SHP77 treated with DMSO at 0.1 percent for 48 hours (cell line): ENCODE measurements around the gene ASXL1.
"Not testable (repeated sequence)": the region's sequence is repeated elsewhere in the genome, so short reads cannot be mapped to it uniquely, and the experiment has no call there.

Source experiments
- DNase-seq: peaks from one replicate; lab custom pipeline; 2025; lab: John Stamatoyannopoulos, UW

The ASXL1 gene

DNA sequence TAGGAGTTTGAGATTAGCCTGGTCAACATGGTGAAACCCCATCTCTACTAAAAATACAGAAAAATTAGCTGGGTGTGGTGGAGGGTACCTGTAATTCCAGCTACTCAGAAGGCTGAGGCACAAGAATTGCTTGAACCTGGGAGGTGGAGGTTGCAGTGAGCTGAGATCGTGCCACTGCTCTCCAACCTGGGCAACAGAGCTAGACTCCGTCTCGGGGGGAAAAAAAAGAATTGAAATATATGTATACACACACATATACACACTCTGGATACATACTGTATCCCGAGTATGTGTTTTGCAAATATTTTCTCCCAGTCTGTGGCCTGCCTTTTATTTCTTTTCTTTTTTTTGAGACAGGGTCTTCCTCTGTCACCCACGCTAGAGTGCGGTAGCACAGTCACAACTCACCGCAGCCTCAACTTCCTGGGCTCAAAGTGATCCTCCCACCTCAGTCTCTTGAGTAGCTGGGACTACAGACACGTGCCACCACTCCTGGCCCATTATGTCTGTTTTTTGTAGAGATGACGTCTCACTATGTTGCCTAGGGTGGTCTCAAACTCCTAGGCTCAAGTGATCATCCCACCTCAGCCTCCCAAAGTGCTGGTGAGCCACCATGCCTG, 49.1 kb downstream of the ASXL1 start:
- DNase-seq = not testable (repeated sequence)

DNA sequence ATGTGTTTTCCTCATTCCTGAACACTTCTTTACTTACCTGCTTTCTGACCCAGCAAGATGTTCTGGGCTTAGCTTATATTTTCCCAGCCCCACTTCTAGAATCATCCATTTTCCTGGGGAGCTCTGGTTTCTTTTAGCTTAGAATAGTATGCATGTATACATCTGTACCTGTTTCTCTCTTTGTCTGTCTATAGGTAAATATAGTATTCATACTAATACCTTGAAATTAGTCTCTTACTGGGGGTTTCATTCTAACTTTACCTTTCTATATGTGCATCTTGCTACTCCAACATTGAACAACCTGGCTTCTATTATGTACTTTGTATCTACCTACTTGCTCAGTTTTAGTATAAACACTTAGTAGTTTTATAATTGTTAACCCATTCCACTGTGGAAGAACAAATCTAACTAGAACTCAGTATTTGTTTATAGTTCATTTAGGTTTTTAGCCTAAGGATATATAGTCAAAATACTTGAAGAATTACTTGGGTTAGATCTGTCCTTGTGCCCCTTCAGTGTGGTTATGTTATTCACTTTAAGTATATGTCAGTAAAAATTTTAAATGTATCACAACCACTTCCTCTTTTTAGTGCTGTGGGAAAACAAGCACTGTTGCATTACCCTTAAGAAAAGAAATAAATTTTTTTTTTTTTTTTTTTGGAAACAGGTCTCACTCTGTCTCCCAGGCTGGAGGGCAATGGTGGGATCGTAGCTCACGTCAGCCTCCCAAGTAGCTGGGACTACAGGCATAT, 54.0 kb downstream of the ASXL1 start:
- DNase-seq = no peak

DNA sequence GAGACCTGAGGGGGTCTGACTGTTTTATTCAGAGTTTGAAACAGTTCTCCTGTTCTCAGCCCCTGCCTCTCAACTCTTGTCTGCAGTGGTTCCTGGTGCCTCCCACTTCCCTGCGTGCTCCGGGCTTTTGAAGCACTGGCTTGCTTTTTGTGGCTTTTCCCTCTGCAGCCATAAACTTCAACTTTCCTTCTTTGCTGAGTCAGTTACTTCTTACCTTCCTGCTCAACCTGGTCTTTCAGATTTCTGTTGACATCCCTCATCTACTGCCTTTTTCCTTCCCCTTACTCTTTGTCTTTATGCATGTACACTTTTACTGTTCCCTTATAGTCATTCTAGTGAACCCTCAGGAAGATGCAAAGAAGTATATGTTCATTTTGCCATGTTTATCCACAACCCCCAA, 57.4 kb downstream of the ASXL1 start:
- no peak for DNase-seq

DNA sequence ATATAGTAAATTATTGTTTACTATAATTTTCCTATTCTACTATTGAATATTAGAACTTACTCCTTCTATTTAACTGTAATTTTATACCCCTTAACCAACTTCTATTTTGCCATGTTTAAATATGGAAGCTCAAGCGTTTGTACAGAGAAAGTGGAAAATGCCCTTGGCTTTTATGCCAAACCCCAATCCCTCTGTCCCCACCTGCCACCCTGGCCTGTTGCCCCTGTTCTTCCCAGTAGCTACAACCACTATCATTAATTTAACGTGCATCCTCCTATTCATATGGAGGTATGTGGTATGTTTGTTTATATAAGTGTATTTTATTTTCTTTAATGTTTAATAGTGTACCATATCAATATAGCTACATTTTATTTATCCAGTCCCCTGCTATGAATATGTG, 58.1 kb downstream of the ASXL1 start:
- no peak for DNase-seq

DNA sequence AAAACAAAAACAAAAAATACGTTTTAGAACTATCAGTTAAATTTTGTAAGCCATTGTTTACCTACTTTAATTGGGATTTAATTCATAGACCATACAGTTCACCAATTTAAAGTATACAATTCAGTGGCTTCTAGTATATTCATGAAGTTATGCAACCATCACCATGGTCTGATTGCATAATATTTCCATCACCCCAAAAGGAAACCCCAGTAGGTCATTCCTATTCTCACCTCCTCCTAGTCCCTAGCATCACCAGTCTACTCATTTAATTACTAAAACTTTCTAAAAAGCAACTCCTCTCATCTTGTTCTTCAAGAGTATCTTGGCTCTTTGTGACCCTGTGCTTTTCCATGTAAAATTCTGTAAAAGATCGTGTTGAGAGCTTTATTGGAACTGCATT, 60.2 kb downstream of the ASXL1 start:
- DNase-seq = no peak

DNA sequence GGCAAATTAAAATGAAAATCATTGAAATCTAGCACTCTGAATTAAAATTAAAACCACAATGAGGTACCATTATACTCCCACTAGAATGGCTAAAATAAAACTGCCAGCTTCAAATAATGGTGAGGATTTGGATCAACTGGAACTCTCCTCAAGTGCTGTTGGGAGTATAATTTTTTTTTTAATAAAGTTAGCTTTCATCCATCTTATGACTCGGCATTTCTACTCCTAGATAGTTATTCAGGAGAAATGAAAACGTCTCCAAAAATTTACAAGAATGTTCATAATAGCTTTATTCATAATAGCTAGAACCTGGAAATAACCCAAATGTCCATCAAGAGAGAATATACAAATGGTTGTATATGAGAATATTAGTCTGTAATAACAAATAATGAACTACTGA, 63.2 kb downstream of the ASXL1 start:
- DNase-seq = no peak

DNA sequence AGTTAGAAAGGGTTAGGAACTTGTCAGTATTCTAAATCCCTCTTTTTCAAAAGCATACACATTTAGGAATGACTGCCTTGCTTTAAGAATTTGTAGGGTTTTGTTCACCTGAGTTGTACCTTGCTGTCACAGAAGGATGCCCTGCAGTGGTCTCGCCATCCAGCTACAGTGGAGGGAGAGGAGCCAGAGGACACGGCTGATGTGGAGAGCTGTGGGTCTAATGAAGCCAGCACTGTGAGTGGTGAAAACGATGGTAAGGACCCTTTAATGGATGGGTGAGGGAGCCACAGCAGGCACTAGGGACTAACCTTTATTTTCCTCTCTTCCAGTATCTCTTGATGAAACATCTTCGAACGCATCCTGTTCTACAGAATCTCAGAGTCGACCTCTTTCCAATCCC, 69.9 kb downstream of the ASXL1 start:
- DNase-seq = no peak

DNA sequence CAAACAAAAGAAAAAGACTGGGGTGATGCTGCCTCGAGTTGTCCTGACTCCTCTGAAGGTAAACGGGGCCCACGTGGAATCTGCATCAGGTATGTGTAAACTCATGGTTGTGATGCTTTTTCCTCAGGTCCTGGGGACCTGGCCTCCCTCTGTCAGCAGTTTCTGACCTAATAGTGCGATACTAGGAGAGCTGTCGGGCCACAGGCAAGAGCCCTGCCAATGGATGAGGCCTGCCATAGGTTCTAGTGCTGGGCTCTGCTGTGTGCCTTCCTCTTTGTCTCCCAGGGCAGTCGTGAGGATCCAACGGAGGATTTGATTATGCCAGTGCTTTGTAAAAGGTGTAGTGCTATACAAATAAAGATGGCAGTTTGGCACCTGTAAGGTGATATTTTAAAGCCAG, 71.2 kb downstream of the ASXL1 start:
- no peak for DNase-seq

DNA sequence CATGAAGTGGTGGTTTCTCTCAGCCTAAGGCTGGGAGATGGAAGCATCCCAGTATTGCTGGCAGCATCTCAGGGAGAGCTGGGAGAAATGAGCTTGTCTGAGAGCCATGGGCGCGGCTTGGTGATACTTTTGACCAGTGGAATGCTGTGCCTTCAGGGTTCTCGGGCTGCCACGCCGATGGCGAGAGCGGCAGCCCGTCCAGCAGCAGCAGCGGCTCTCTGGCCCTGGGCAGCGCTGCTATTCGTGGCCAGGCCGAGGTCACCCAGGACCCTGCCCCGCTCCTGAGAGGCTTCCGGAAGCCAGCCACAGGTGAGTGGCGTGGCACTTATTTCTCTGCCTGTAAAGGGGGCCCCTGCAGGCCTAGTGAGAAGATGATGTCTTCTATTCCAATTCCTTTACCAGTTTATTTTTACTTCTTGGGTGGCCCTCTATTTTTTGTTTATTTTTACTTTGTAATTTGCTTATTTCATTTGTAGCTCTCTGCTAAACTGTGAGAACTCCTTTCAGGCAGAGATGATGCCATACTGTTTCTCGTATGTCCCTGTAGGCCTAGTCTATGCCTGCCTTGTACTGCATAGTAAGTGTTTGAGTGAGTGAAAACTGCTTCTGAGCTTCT, 71.7 kb downstream of the ASXL1 start:
- DNase-seq = no peak

DNA sequence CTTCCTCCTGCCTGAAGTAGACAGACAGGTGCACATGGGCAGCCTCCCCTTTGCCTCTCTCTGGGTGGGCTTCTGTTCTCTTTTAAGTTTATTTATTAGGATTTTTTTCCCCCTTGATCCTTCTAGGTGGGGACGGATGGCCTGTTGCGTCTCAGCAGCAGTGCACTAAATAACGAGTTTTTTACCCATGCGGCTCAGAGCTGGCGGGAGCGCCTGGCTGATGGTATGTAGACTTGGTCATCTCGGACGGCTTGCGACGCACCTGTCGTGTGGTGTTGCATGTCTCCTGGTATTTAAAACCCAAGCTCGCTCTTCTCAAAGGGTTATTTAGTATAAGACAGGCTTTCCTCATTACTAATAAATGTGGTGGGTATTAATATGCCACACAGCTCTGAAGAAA, 73.3 kb downstream of the ASXL1 start:
- DNase-seq = no peak

DNA sequence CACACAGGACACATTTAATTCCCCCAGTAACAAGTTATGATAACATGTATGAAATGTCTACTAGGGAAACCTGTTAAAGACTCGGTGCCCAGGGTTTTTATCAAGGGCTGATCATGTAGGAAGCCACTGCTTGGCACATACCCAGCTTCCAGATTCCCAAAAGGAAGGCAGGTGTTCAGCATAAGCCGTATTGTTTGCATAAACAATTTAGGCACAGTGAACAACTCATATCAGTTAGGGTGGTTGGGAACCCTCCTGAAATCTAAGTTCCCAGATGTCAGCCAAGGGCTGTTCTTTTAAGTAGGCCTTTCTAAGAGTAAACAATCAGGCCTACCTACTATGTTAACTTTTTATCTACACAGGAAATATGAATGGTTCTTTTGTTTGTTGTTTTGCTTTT, 74.1 kb downstream of the ASXL1 start:
- DNase-seq = no peak

DNA sequence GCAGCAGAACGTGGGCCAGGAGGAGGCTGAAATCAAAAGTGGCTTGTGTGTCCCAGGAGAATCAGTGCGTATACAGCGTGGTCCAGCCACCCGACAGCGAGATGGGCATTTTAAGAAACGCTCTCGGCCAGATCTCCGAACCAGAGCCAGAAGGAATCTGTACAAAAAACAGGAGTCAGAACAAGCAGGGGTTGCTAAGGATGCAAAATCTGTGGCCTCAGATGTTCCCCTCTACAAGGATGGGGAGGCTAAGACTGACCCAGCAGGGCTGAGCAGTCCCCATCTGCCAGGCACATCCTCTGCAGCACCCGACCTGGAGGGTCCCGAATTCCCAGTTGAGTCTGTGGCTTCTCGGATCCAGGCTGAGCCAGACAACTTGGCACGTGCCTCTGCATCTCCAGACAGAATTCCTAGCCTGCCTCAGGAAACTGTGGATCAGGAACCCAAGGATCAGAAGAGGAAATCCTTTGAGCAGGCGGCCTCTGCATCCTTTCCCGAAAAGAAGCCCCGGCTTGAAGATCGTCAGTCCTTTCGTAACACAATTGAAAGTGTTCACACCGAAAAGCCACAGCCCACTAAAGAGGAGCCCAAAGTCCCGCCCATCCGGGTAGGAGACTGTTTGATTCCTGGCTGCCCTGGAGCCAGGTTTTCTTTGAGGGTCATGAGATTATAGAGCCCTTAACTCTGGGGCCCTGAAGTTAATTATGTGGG, 75.3 kb downstream of the ASXL1 start:
- no peak for DNase-seq

DNA sequence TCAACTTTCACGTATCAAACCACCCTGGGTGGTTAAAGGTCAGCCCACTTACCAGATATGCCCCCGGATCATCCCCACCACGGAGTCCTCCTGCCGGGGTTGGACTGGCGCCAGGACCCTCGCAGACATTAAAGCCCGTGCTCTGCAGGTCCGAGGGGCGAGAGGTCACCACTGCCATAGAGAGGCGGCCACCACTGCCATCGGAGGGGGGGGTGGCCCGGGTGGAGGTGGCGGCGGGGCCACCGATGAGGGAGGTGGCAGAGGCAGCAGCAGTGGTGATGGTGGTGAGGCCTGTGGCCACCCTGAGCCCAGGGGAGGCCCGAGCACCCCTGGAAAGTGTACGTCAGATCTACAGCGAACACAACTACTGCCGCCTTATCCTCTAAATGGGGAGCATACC, 76.3 kb downstream of the ASXL1 start:
- DNase-seq = no peak

DNA sequence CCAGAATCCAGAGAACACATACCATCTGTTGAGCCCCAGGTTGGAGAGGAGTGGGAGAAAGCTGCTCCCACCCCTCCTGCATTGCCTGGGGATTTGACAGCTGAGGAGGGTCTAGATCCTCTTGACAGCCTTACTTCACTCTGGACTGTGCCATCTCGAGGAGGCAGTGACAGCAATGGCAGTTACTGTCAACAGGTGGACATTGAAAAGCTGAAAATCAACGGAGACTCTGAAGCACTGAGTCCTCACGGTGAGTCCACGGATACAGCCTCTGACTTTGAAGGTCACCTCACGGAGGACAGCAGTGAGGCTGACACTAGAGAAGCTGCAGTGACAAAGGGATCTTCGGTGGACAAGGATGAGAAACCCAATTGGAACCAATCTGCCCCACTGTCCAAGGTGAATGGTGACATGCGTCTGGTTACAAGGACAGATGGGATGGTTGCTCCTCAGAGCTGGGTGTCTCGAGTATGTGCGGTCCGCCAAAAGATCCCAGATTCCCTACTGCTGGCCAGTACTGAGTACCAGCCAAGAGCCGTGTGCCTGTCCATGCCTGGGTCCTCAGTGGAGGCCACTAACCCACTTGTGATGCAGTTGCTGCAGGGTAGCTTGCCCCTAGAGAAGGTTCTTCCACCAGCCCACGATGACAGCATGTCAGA, 77.4 kb downstream of the ASXL1 start:
- DNase-seq = no peak

DNA sequence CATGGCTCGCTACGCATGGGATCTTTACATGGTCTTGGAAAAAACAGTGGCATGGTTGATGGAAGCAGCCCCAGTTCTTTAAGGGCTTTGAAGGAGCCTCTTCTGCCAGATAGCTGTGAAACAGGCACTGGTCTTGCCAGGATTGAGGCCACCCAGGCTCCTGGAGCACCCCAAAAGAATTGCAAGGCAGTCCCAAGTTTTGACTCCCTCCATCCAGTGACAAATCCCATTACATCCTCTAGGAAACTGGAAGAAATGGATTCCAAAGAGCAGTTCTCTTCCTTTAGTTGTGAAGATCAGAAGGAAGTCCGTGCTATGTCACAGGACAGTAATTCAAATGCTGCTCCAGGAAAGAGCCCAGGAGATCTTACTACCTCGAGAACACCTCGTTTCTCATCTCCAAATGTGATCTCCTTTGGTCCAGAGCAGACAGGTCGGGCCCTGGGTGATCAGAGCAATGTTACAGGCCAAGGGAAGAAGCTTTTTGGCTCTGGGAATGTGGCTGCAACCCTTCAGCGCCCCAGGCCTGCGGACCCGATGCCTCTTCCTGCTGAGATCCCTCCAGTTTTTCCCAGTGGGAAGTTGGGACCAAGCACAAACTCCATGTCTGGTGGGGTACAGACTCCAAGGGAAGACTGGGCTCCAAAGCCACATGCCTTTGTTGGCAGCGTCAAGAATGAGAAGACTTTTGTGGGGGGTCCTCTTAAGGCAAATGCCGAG, 78.2 kb downstream of the ASXL1 start:
- DNase-seq = no peak

DNA sequence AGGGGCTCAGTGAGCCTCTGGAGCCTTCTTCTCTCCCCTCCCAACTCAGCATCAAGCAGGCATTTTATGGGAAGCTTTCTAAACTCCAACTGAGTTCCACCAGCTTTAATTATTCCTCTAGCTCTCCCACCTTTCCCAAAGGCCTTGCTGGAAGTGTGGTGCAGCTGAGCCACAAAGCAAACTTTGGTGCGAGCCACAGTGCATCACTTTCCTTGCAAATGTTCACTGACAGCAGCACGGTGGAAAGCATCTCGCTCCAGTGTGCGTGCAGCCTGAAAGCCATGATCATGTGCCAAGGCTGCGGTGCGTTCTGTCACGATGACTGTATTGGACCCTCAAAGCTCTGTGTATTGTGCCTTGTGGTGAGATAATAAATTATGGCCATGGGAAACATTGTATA, 78.8 kb downstream of the ASXL1 start:
- DNase-seq = no peak

DNA sequence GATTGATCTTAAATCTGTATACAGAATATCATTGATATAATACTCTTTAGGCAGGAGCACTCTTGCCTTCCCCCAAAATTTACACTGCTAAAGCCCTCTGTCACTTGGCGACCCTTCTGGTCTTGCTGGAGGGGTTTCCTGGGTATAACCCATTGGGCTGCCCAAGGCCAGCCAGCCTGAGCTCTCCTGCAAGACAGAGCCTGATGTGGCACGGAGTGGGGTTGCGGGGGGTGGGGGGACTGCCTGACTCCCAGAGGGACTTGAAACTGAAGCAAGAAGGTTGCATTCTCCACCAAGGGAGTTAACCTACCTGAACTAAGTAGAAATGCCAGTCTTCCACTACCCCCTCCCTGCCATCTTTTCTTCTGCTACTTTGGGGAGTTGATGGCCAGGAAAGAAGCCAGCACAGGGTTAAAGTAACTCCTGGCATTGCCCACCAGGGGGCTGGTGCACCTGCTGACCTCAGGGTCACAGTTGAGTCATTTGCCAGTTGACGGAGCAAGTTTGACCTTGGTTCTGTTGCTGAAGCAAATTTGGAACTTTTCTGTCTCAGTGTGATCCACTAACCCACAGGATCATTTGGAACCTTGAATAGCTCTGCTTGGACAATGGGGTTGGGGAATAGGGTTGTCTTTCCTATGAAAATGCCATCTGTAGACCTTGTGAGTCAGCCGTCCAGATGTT, 79.4 kb downstream of the ASXL1 start:
- DNase-seq = no peak

DNA sequence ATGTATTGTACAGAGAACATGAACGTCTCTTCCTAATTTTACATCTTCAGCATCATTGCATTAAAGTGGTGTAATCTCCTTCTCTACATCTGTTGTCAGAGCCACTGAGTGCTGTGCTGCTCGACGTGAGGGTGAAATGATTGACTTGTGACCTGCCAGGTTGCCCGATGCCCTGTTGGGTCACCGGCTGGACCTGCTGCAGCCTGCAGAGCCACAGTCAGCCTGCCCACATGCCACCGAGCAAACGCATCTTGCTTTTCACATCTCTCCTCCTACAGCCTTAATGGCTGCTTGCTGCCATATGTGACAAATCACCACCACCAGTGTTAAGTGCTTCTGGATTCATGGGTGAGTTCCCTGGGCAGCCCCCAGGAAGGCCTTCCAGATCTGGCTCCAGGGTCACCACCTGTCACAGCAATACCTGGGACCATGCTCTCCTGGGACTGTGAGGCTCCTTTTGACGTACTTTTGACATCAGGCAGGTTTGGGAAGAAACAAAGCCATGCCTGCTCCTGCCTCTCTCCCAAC, 80.3 kb downstream of the ASXL1 start:
- DNase-seq = no peak

DNA sequence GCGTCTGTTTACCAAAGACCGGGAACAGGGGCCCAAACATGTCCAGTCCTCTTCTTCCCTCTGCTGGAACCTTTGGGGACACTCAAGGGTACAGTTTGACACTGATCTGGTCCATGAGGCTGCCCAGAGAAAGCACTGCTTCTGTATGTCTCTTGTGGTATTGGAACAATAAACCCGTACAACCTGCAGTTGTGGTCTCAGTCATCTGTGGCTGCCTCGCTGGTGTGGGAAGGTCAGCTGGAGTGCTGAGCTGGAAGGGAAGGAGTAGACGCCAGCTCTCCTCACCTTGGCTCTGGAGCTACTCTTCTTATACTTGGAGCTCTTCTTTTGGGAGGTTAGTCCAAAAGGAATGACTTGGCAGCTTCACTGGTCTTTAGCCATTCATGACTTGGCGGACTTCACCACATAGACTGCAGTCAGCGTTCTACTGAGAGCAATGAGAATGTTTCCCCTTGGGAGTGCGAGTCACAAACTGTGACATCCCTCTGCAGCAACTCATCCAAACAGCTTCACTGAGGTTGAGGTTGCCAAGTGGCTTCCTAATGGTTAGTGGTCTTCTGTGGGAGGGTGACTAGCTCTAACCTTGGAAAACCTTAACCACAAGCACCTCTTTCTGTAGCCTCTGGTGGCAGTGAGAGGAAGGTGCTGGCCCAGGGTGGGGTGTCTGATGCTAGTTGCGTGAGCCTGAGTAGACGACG, 81.2 kb downstream of the ASXL1 start:
- DNase-seq = no peak

DNA sequence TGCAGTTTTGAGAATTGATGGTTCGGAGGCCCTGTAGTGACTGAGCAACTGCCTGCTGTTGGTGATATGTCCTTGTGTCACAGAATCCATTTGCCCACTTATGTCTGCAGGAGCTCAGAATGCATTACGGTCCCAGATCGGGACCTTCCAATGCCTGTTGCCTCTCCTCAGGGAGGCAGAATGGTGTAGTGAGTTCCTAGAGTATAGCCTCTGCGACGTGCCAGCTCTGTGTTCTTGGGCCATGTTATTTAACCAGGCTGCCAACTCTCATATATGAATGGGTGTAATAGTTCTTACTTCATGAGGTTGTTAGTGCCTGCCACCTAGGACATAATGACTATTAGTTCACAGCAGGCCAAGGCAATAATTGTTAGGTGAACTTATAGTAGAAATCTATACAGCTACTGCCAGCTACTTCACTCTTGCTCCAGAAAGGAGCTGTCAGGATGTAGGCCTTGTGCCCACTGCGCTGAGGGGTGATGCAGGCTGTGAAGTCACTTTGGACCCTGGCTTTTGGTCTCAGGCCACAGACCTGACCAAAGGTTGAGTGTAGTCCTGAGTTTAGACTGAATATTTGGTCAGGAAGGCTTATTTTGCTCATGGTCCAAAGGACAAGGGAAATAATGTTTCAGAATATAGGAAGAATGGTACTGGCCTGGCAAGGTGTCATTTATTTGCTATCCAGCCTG, 82.1 kb downstream of the ASXL1 start:
- no peak for DNase-seq
